Right renal pelvis (tissue), 4 donors: Measurements from ENCODE around the gene FNIP1. TPM values are rescaled to one million over a fixed set of nuclear protein-coding genes. Genes with fewer than 3 reads are reported as not detected.
"Not testable (repeated sequence)": the region's sequence is repeated elsewhere in the genome, so short reads cannot be mapped to it uniquely, and the experiment has no call there.

Experiments used
- DNase-seq, 4 donors: peaks; one replicate each; pipeline ENCODE4 v3.0.0-alpha.2; 2013; ENCODE audit warnings: low read depth in 4 of 4, low spot score in 3 of 4, missing footprints in 1 of 4
- polyA plus RNA-seq, 4 donors: library from polyadenylated mRNA; unstranded; fragments of 120-200 nt; gene quantifications; one replicate each; pipeline ENCODE4 v1.2.1, GENCODE V29; 2013; ENCODE audit not compliant: insufficient read length in 4 of 4

Gene FNIP1
- polyA plus RNA-seq, 4 donors: 13.2 to 18.1 (median 16.2) TPM

GRCh38 chr5:131641494-131641893 is 155.3 kb downstream of the FNIP1 start:
- DNase-seq: no peak

- DNase-seq: no peak
Observed at GRCh38 chr5:131640043-131640856, 156.6 kb downstream of the FNIP1 start.

GRCh38 chr5:131639148-131639547 is 157.7 kb downstream of the FNIP1 start:
- no peak for DNase-seq

- no peak for DNase-seq
Observed at GRCh38 chr5:131637694-131638093, 159.1 kb downstream of the FNIP1 start.

GRCh38 chr5:131635684-131636572 is 160.9 kb downstream of the FNIP1 start:
- DNase-seq: peak in 3 of 4 donors; percentile 20 to 53 (median 27)

GRCh38 chr5:131634996-131635683 is 161.7 kb downstream of the FNIP1 start, which contains the start of gene RAPGEF6:
TSS of gene RAPGEF6 (minus strand) at chr5:131635229. CDS start at chr5:131635030, 199 bp downstream.
- peak; percentile 98 to 100 (median 99) for DNase-seq

GRCh38 chr5:131634666-131634995 is 162.2 kb downstream of the FNIP1 start:
- no peak for DNase-seq

GRCh38 chr5:131634238-131634637 is 162.6 kb downstream of the FNIP1 start:
- DNase-seq: no peak

GRCh38 chr5:131633830-131634229 is 163.0 kb downstream of the FNIP1 start:
- DNase-seq: no peak

GRCh38 chr5:131630963-131631350 is 165.9 kb downstream of the FNIP1 start:
- DNase-seq: no peak

- DNase-seq: no peak
Observed at GRCh38 chr5:131630208-131630962, 166.4 kb downstream of the FNIP1 start.

- no peak for DNase-seq
Observed at GRCh38 chr5:131628990-131629389, 167.8 kb downstream of the FNIP1 start.

- no peak for DNase-seq
Observed at GRCh38 chr5:131627207-131627865, 169.5 kb downstream of the FNIP1 start.

GRCh38 chr5:131622633-131623032 is 174.2 kb downstream of the FNIP1 start:
- no peak for DNase-seq

- not testable (repeated sequence) for DNase-seq
Observed at GRCh38 chr5:131621164-131621563, 175.7 kb downstream of the FNIP1 start.

- DNase-seq: no peak
Observed at GRCh38 chr5:131619102-131619501, 177.7 kb downstream of the FNIP1 start.

- no peak for DNase-seq
Observed at GRCh38 chr5:131617140-131617822, 179.5 kb downstream of the FNIP1 start.

GRCh38 chr5:131615957-131616356 is 180.9 kb downstream of the FNIP1 start:
- no peak for DNase-seq

GRCh38 chr5:131613423-131613822 is 183.4 kb downstream of the FNIP1 start:
- DNase-seq: no peak
